ENCODE results near the gene TSKS. TPM values are rescaled to one million over a fixed set of nuclear protein-coding genes. Genes with fewer than 3 reads are reported as not detected.
"Not testable (repeated sequence)": the region's sequence is repeated elsewhere in the genome, so short reads cannot be mapped to it uniquely, and the experiment has no call there.

The TSKS gene
- total RNA-seq, 1 donor from 2014 or later: not detected

- peak; percentile 100 for DNase-seq (ENCODE audit: low spot score)
Observed at GRCh38 chr19:49766007-49766929, 3.2 kb upstream of the TSKS start.

GRCh38 chr19:49764341-49764740 is 1.2 kb upstream of the TSKS start:
- DNase-seq (ENCODE audit: low spot score): no peak

GRCh38 chr19:49761625-49762311 is 1.3 kb downstream of the TSKS start:
- peak; percentile 40 for DNase-seq (ENCODE audit: low spot score)

GRCh38 chr19:49761249-49761624 is 1.9 kb downstream of the TSKS start:
- no peak for DNase-seq (ENCODE audit: low spot score)

- DNase-seq (ENCODE audit: low spot score): peak; percentile 80
Observed at GRCh38 chr19:49758292-49758691, 4.8 kb downstream of the TSKS start.

GRCh38 chr19:49755956-49756355 is 7.2 kb downstream of the TSKS start:
- DNase-seq (ENCODE audit: low spot score): no peak

- no peak for DNase-seq (ENCODE audit: low spot score)
Observed at GRCh38 chr19:49752701-49753100, 10.4 kb downstream of the TSKS start.

GRCh38 chr19:49749771-49750170 is 13.3 kb downstream of the TSKS start:
- no peak for DNase-seq (ENCODE audit: low spot score)

- no peak for DNase-seq (ENCODE audit: low spot score)
Observed at GRCh38 chr19:49749055-49749716, 13.9 kb downstream of the TSKS start.

GRCh38 chr19:49746206-49746958 is 16.7 kb downstream of the TSKS start:
- peak; percentile 35 for DNase-seq (ENCODE audit: low spot score)

- no peak for DNase-seq (ENCODE audit: low spot score)
Observed at GRCh38 chr19:49744946-49745381, 18.1 kb downstream of the TSKS start.

- DNase-seq (ENCODE audit: low spot score): no peak
Observed at GRCh38 chr19:49741210-49741844, 21.8 kb downstream of the TSKS start.

GRCh38 chr19:49739933-49740332 is 23.2 kb downstream of the TSKS start:
- DNase-seq (ENCODE audit: low spot score): no peak

- DNase-seq (ENCODE audit: low spot score): no peak
Observed at GRCh38 chr19:49739098-49739497, 24.0 kb downstream of the TSKS start.

GRCh38 chr19:49738268-49738667 is 24.8 kb downstream of the TSKS start:
- DNase-seq (ENCODE audit: low spot score): no peak

- no peak for DNase-seq (ENCODE audit: low spot score)
Observed at GRCh38 chr19:49730166-49730565, 32.9 kb downstream of the TSKS start.

- DNase-seq (ENCODE audit: low spot score): peak; percentile 85
Observed at GRCh38 chr19:49727217-49728030, 35.7 kb downstream of the TSKS start.

- DNase-seq (ENCODE audit: low spot score): not testable (repeated sequence)
Observed at GRCh38 chr19:49719420-49719819, 43.7 kb downstream of the TSKS start.

GRCh38 chr19:49718991-49719390 is 44.1 kb downstream of the TSKS start:
- DNase-seq (ENCODE audit: low spot score): no peak

GRCh38 chr19:49718511-49718910 is 44.6 kb downstream of the TSKS start:
- DNase-seq (ENCODE audit: low spot score): peak; percentile 26
